GM19351 (cell line): ENCODE data around the gene NDUFB2.
"Not testable (repeated sequence)": the region's sequence is repeated elsewhere in the genome, so short reads cannot be mapped to it uniquely, and the experiment has no call there.

ENCODE experiments used
- ATAC-seq: cut with Tn5 transposase; IDR thresholded peaks from one replicate; pipeline ENCODE4 v1.9.1; 2021; ENCODE audit warnings: mild to moderate bottlenecking, moderate library complexity; ENCODE audit not compliant: unreplicated experiment

The NDUFB2 gene

DNA sequence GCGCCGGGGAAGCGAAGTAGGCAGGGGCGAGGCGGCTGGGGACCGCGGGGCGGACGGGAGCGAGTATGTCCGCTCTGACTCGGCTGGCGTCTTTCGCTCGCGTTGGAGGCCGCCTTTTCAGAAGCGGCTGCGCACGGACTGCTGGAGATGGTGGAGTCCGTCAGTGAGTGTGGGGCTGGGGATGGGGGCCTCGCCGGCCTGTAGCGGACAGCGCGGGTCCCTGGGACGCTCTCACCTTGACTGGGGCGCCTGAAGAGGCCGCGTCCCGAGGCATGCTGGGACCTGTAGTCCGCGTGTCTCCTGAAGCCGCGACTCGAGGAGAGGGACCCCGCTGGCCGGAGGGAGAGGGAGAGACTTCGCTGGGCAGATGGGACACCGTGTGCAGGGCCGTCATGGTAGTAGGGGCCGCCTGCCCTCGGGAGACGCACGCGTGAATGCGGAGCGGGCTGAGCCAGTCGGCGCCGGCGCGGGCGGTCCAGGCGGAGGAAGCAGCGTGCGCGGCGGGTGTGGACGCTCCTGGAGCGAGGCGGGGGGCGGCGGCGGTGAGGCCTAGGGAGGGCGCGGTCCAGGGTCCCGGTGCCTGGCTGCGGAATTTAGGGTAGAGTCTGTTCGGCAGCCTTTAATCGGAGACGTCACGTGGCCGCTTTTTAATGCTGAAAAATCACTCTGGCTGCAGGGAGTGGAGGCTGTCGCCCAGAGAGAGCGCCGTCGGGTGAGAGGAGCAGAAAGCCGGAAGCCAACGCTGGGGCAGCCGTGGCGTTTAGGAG, at the start of gene NDUFB2:
TSS of gene NDUFB2 (plus strand) at position 29 of the 767 bp plus-strand sequence. CDS start at position 66, 37 bp downstream.
- peak; percentile 85 for ATAC-seq

- peak; percentile 94 for ATAC-seq
Measured at GRCh38 chr7:140646931-140647647, 49.4 kb upstream of the NDUFB2 start.

DNA sequence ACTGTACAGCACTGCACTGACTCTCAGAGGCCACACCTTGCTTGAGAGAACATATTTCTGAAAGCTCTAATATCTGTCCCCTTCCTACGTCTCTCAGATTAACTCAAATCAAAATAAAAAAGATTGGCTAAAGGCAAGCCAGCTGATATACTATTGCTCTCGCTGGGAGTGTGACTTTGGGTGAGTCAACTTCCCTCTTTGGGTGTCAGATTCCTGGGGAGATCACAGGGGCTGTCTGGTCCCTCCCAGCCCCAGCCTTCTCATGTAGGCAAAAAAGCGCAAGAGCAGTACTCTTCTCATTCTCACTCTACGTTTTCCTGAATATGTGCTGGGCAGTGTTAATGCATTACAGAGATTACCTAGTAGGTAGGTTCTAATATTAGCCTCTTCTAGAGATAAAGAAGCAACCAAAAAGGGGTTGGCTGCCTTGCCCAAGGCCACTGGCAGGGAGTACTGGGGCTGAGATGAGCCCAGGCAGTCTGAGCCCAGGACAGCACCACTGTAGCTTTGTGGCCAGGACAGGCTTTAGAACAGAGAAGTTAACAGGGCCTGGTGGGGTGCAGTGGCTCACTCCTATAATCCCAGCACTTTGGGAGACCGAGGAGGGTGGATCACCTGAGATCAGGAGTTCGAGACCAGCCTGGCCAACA, 46.8 kb upstream of the NDUFB2 start:
- ATAC-seq = no peak

DNA sequence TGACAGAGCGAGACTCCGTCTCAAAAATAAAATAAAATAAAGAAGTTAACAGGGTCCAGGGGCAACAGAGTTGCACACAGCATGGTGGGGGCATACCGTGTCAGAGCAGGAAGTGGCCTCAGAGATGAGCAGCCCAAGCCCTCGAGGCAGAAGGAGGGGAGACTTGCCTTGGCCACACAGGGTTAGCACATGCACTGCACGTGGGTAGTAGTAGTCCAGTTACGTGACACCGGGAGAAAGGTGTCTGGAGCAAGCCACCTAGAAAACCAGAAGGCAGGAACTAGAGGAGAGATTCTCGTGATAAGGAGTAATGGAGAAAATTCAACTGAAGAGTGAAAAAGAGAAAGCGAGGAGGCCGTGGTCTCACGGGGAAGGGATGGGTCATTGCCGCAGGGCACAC, 46.1 kb upstream of the NDUFB2 start:
- no peak for ATAC-seq

DNA sequence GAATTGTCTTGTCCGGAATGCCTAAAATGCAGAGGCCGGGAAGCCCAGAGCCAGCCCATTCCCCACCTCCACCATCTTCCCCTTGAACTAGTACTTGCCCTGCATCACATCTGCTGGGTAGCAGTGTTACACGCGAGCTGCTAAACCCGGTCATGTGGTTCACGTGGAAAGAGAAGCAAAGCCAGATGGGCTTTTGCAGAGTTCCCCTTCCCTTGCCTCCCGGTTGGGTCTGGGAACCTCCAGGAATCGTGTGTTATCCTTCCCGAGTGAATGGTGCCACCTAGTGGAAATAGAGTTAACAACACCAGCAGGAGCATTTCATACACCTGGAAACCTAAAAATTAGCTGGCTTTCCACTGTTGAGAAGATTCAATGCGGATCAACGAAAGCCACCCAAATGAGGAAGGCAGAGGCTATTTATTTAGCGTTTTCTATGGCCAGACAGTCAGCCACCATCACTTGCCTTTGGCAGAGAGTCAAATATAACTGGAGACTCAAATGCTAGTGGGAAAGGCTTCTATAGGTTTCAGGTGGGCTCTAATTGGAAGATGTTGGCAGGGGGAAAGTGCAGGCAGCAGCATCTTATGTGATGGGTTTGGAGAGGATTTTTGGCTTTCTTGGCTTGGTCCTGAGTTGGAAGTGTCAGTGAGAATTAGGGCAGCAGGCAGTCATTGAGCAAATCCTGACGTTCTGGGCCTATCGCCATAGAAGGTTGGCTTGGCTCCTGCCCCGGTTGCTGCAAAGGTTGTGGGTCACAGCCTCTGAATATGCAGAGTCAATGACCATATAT, 43.0 kb upstream of the NDUFB2 start:
- no peak for ATAC-seq

DNA sequence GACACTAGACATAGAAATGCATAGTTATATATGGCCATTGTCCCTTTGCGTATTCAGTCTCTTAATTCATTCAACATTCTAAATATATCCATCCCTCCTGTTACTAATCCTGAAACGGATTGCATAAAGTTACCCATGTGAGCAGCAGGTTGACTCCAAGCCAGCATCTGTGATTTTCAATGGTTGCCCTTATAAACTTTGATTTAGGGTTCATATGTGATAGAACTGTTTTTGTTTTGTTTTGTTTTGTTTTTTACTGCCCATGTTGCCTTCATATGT, 42.5 kb upstream of the NDUFB2 start:
- no peak for ATAC-seq

- ATAC-seq = no peak
Measured at GRCh38 chr7:140654661-140655060, 41.8 kb upstream of the NDUFB2 start.

DNA sequence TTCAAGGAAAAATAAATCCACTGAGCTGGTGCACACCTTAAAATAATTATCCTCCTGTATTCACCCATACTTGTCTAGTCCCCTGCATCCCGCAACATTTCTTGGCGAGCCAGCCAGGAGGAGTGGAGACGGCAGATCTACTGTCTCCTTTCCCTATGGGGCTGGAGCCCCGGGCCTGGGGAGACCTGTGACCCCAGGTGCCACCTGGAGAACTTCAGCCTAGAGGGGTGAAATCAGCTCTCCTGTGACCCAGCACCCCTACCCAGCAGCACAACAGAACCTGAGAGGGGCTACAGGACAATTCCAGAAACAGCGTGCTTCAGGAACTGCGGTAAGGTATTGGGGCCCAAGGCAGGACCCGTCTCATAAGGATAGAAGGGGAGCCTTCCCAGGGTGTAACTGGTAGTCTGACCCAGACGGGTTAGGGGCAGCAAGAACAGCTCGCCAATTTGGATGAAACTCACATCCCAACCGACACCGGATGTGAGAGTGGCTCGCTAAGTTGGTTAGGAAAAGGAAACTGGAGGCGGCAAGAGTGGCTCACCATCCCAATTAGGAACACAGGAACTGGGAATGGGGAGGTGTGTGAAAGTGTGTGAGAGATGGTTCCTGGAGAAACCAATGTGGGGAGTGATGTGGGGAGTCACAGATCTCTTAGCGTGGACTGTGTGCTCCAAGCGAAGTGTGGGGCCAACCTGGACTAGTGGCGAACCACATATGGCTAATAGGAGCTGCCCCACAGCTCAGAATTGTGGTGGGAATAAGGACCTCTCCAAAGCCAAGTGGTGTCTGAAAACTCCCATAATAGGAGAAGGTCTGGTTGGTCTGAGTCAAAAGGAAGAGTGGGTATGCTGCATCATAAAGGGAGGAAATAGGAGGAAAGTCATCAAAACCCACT, 40.7 kb upstream of the NDUFB2 start:
- ATAC-seq = no peak

- peak; percentile 97 for ATAC-seq
Measured at GRCh38 chr7:140656548-140657515, 39.7 kb upstream of the NDUFB2 start.

DNA sequence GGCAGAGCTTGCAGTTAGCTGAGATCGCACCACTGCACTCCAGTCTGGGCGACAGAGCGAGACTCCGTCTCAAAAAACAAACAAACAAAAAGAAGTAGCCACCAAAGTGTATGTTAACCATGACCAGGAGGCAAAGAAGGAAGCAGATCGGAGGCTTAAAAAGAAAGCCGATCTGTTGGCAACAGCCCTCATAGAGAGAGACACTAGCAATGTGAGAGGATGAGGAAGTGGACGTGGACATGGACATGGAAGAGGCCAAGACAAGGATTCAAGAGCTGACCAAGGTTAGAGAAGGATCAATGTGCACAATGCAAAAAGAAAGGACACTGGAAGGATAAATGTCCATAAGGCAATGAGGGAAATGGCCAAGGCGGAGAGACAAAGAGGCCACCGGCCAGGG, 38.6 kb upstream of the NDUFB2 start:
- no peak for ATAC-seq

DNA sequence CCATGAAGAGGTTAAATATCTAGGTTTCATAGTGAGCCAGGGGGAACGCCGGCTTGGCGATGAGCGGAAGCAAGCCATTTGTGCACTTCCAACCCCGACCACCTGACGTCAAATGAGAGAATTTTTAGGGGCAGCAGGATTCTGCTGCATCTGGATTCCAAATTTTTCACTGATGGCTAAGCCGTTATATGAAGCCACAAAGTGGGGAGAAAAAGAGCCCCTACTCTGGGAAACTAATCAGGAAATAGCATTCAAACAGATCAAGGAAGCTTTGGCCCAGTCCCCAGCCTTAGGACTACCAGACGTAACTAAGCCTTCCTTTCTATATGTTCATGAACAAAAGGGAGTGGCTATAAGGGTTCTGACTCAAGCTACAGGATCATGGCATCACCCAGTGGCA, 36.7 kb upstream of the NDUFB2 start:
- no peak for ATAC-seq

- no peak for ATAC-seq
Measured at GRCh38 chr7:140661124-140661523, 35.4 kb upstream of the NDUFB2 start.

GRCh38 chr7:140662938-140663337, 33.6 kb upstream of the NDUFB2 start:
- ATAC-seq = not testable (repeated sequence)

GRCh38 chr7:140667476-140667875, 29.0 kb upstream of the NDUFB2 start:
- no peak for ATAC-seq

GRCh38 chr7:140668641-140669040, 27.9 kb upstream of the NDUFB2 start:
- no peak for ATAC-seq

DNA sequence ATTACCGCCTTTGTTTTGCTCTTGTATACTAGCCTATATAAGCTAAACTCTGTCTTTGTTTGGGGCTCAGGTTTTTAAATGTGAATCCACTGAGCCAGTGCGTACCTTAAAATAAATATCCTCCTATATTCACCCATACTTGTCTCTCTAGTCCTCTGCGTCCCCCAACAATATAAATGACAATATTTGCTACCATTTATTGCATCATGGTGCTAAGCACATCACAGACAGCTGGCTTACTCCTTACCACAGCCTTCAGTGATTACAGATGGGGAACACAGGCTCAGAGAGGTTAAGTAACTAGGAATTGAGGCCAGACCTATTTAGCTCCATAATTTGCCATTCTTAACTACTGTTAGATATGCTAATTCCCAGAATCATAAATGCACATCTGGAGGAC, 27.2 kb upstream of the NDUFB2 start:
- no peak for ATAC-seq

- not testable (repeated sequence) for ATAC-seq
Measured at GRCh38 chr7:140669862-140670261, 26.6 kb upstream of the NDUFB2 start.

DNA sequence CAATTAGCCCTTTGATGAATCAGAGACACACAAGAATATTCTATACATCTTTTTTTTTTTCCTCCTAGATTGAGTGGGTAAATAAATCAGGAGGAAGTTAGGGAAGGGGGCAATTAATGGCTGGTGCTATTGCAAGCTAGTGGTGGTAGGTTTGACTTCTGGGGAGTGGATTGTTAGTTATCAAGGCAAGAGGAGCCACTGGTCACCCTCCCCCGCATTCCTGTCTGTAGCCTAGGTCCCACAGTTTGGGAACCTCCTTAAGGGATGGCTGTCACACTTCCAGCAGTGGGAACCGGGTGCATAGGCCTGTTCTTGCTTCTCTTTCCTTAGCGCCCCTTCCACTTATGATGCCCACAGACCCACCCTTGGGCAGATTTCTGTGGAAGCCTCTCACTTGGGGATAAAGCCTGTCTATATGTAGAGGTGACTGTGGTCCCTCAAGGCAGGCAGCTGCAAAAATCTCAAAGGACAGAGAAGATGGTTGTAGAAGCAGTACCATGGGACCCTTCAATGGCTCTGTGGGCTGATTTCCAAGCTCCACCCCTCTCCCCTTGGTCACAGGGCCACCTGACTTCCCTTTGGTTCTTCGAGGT, 26.1 kb upstream of the NDUFB2 start:
- ATAC-seq = no peak

GRCh38 chr7:140671966-140672365, 24.5 kb upstream of the NDUFB2 start:
- ATAC-seq = no peak
